ENCODE measurements around the gene HCN3.

GRCh38 chr1:155228096-155228427 lies 49.2 kb upstream of the HCN3 start:
- TF ChIP-seq CTCF (IDR thresholded peaks at IDR 0.05) (no peak), EZH2 (IDR thresholded peaks at IDR 0.05; ENCODE audit: borderline replicate concordance, insufficient read depth, low read depth, low read length, poor library complexity, severe bottlenecking) (no peak)
